GM06990 (cell line): Measurements from ENCODE around the gene BIN1.

Source experiments
- DNase-seq: peaks from one replicate; pipeline ENCODE4 v3.0.0-alpha.2; 2011; ENCODE audit not compliant: insufficient read length; ENCODE audit errors: extremely low read depth
- H3K27me3 ChIP-seq: replicated peaks from 2 replicates; pipeline ENCODE4 v1.6.0; 2011; ENCODE audit warnings: low read length; ENCODE audit not compliant: control insufficient read depth, insufficient read depth
- H3K36me3 ChIP-seq: 2 replicates; pipeline ENCODE4 v1.5.1; 2011; ENCODE audit warnings: low read length; ENCODE audit not compliant: control insufficient read depth, insufficient read depth
- H3K4me3 ChIP-seq: replicated peaks from 2 replicates; pipeline ENCODE4 v1.5.1; 2011; ENCODE audit warnings: low read depth, mild to moderate bottlenecking, control low read depth, low read length
- TF ChIP-seq, protein P1 (sequence below): IDR thresholded peaks from 2 replicates; pipeline ENCODE4 v1.5.1; 2011; ENCODE audit warnings: low read length, control low read depth, mild to moderate bottlenecking, inconsistent platforms; ENCODE audit not compliant: insufficient read depth, poor library complexity, severe bottlenecking

BIN1 gene

DNA sequence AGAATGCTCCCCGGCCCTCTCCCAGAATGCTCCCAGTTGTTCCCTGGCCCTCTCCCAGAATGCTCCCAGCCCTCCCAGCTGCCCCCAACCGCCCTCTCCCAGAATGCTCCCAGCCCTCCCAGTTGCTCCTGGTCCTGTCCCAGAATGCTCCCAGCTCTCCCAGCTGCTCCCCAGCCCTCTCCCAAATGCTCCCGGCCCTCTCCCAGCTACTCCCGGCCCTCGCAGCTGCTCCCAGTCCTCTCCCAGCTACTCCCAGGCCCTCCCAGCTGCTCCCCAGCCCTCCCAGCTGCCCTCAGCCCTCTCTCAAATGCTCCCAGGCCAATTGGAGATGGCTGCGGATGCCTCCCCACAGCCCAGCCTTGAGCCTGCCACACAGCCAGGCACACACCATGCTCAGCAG is 31.1 kb downstream of the BIN1 start:
- no peak overlapping the region for H3K4me3 ChIP-seq
- no peak for DNase-seq
- TF ChIP-seq, protein P1, sequence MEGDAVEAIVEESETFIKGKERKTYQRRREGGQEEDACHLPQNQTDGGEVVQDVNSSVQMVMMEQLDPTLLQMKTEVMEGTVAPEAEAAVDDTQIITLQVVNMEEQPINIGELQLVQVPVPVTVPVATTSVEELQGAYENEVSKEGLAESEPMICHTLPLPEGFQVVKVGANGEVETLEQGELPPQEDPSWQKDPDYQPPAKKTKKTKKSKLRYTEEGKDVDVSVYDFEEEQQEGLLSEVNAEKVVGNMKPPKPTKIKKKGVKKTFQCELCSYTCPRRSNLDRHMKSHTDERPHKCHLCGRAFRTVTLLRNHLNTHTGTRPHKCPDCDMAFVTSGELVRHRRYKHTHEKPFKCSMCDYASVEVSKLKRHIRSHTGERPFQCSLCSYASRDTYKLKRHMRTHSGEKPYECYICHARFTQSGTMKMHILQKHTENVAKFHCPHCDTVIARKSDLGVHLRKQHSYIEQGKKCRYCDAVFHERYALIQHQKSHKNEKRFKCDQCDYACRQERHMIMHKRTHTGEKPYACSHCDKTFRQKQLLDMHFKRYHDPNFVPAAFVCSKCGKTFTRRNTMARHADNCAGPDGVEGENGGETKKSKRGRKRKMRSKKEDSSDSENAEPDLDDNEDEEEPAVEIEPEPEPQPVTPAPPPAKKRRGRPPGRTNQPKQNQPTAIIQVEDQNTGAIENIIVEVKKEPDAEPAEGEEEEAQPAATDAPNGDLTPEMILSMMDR, result no peak
- no peaks in the 10 kb centered on the region; the same call in 1 of the 2 replicates for H3K36me3 ChIP-seq
- H3K27me3 ChIP-seq, result no peaks in the 10 kb centered on the region

DNA sequence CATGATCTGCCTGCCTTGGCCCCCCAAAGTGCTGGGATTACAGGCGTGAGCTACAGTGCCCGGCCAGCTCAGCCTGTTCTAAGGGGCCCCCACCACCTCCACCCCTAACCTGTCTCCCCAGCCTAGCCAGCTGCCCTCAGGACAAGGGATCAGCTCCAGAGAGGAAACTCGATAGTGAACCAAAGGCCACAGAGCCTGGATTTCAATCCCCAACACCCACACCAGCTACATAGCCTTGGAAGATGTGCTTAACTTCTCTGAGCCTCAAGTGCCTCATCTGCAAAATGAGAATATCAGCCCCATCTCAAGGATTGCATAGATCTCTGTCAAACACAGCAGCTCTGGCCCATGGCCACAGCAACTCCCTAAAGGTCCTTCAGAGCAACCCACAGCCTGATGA is 32.0 kb downstream of the BIN1 start:
- no peaks in the 10 kb centered on the region; the same call in 1 of the 2 replicates for H3K36me3 ChIP-seq
- H3K27me3 ChIP-seq, result no peaks in the 10 kb centered on the region
- TF ChIP-seq, protein P1, result no peak
- DNase-seq, result no peak
- H3K4me3 ChIP-seq, result no peak overlapping the region

DNA sequence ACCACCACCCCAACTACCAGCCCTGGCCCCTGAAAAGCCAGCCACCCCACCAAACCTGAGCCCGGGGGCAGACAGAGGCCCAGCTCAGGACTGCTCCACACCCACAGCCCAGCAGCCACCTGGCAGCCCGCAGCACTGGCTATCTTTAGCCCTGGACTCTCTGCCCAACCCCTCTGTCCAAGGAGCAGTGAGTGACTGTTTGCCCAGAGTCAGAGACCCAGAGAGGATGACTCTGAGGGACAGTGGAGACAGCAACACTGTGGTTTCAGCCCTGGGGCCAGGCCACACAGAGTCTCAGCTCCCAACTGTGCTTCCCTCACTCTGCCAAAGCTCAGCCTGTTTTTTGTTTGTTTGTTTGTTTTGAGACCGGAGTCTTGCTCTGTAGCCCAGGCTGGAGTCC is 32.6 kb downstream of the BIN1 start:
- TF ChIP-seq, protein P1, result no peak
- DNase-seq, result no peak
- Histone ChIP-seq H3K27me3 (no peaks in the 10 kb centered on the region), H3K36me3 (no peaks in the 10 kb centered on the region; the same call in 1 of the 2 replicates), H3K4me3 (no peak overlapping the region)

- TF ChIP-seq, protein P1, result no peak
- DNase-seq, result no peak
- no peak overlapping the region for H3K4me3 ChIP-seq
- no peaks in the 10 kb centered on the region for H3K27me3 ChIP-seq
- H3K36me3 ChIP-seq, result no peaks in the 10 kb centered on the region; the same call in 1 of the 2 replicates
Measured at GRCh38 chr2:127072970-127073369, 34.0 kb downstream of the BIN1 start.

- TF ChIP-seq, protein P1, result no peak
- no peak for DNase-seq
- H3K4me3 ChIP-seq, result no peak overlapping the region
- no peaks in the 10 kb centered on the region for H3K27me3 ChIP-seq
- H3K36me3 ChIP-seq, result no peaks in the 10 kb centered on the region; the same call in 1 of the 2 replicates
Measured at GRCh38 chr2:127072396-127072795, 34.6 kb downstream of the BIN1 start.

- Histone ChIP-seq H3K36me3 (no peaks in the 10 kb centered on the region; the same call in 1 of the 2 replicates), H3K4me3 (no peak overlapping the region), H3K27me3 (no peaks in the 10 kb centered on the region)
- DNase-seq, result no peak
- TF ChIP-seq, protein P1, result no peak
Measured at GRCh38 chr2:127071901-127072328, 35.0 kb downstream of the BIN1 start.
